ENCODE data around the gene SNRNP40.
"Not testable (repeated sequence)": the region's sequence is repeated elsewhere in the genome, so short reads cannot be mapped to it uniquely, and the experiment has no call there.

The SNRNP40 gene

DNA sequence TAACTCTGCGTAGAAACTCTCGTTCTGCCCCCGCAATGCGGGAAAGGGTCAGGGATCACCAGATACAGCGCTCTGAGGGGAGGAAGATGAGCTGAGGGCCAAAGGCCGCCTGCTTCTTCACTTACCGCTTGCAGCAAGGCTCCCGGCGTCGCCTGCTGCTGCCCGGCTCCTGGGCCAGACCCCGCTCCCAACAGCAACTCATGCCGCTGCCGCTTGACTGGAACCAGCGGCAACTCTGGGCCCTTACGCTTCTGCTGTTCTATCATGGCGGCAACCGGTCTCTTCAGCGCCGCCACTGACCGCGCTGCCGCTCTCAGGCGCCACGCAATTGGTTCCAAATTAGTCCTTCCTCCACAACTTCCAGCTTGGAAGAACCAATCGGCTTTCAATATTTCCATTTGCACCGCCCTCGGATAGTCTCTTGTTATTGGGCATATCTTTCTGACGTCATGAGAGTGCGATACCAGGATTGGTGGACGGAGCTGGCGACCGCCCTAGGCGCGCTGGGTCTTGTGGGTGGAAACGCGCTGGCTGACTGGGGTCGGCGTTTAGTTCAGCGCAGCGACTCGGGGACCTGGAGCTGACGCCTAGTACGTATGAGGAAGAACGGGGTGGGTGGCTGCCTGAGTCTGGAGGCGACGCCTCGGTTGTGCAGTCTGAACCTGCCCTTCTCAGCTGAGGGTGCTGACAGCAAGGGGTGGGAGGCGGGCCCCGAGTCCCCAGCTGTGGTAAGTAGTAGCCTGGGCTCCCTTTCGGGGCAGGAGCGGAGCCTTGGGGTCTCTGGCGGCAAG is at the start of gene SNRNP40, which contains the start of gene ZCCHC17:
SNRNP40 (minus strand) TSS at position 303 of the 791 bp plus-strand sequence; CDS start at position 266, 37 bp downstream.
ZCCHC17 (plus strand) TSS at position 547 of the 791 bp plus-strand sequence. CDS start 13,067 bp downstream, outside the sequence.
- DNase-seq: peak; percentile 98

GRCh38 chr1:31345635-31346034 is 49.0 kb upstream of the SNRNP40 start:
- DNase-seq: no peak

DNA sequence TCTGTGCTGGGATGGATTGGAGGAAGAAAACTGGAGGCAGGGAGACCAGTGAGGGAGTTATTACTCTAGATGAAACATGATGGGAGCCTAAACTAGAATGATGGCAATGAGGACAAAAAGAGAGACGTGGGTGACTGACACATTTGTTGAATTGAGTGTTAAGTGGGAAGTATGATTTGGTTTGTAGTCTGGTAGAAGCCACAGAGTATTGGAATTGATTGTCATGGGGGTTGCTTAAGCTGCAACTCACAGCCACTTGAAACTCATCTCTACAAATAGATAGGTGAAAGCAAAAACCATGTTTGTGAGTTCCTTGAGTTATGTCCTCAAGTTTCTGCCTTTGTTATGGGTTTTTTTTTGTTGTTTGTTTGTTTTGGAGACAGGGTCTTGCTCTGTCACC is 47.9 kb upstream of the SNRNP40 start:
- no peak for DNase-seq

DNA sequence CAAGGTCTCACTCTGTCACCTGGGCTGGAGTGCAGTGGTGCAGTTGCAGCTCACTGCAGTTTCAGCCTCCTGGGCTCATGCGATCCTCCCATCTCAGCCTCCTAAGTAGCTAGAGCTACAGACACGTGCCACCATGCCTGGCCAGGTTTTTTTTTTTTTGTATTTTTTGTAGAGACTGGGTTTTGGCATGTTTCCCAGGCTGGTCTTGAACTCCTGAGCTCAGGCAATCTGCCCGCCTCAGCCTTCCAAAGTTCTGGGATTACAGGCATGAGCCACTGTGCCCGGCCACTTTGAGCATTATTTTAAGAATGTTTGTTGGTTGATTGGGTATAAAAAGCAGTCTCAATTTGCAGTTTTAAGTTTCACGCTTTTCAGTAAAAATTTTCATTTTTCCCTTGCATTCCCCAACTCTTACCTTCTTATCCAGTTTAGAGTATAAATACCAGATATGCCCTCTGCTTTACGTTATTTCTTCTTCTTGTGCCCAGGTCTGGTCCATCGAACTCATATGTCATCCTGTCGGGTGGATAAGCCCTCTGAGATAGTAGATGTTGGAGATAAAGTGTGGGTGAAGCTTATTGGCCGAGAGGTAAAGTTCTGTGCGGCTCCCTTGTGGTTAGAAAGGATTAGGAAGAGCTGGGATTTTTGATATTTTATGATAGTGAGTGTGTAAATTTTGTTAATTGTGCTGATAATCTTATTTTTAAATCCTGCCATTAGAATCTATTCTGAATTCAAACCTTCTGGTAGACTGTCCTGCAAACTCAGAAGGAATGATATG is 40.3 kb upstream of the SNRNP40 start:
- DNase-seq: no peak

DNA sequence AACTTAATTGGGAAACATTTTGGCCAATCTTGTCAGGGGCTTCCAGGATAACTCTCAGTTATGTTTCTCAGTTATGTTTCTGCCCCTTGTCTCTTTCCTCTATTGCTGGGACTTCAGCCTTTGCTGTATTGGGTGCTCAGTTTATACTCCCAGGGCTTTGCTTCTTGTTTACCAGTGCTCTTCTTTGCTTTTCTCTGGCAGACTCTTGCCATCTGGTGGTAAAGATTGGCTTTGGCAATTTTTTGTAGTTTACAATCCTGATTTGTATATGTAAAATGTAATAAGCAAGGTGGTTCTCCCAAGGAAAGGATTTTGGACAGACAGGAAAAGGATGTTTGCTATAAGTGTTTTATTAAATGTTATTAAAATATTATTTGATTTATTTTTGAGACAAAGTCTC is 38.4 kb upstream of the SNRNP40 start:
- no peak for DNase-seq

GRCh38 chr1:31327381-31327780 is 30.8 kb upstream of the SNRNP40 start:
- no peak for DNase-seq

GRCh38 chr1:31326461-31326860 is 29.9 kb upstream of the SNRNP40 start:
- DNase-seq: no peak

- no peak for DNase-seq
Measured at GRCh38 chr1:31324992-31325391, 28.4 kb upstream of the SNRNP40 start.

- DNase-seq: no peak
Measured at GRCh38 chr1:31324093-31324492, 27.5 kb upstream of the SNRNP40 start.

DNA sequence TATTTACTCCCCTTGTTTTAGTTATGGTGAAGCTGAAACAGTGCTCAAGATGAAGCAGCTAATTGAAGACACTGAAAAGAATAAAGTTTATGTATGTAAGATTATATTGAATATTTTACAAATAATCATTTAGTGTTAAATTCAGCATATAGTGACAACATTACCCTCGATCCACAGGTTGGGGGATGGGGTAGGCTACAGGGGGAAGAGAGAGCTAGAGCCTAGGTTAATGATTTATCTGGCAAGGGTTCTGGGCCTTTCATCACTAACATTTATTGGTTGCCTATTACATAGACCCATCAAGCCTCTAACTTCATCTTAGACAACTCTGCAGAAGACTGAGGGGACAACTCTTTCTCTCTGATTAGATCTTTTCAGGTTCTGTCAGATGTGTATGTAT is 21.6 kb upstream of the SNRNP40 start:
- DNase-seq: no peak

DNA sequence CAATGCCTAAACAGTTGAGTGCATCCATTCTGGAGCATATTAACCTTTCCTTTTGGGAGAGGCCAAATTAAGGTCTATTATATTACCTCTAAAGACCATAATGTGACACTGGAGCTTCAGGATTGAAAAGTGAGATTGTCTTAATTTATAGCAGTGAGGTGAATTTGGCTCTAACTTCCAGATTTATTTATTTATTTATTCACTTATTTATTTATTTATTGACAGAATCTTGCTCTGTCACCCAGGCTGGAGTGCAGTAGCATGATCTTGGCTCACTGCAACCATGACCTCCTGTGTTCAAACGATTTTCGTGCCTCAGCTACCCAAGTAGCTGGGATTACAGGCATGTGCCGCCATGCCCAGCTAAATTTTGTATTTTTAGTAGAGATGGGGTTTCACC is 19.3 kb upstream of the SNRNP40 start:
- no peak for DNase-seq

DNA sequence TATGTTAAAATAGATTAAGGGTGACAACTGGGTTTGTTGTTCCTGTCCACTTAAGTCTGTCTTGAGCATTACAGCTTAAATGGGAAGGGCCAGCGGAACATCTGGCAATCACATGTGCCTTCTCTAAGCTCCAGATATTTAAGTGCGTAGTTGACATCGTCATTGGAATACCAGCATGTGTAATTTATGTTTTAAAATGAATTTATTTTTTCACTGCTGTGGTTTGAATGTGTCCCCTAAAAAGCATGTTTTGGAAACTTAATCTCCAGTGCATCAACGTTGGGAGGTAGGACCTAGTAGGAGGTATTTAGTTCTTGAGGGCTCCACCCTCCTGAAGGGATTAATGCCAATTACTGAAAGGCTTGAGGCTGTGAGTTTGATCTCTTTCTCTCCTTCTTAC is 13.6 kb upstream of the SNRNP40 start:
- DNase-seq: no peak

- no peak for DNase-seq
Measured at GRCh38 chr1:31308036-31308435, 11.4 kb upstream of the SNRNP40 start.

DNA sequence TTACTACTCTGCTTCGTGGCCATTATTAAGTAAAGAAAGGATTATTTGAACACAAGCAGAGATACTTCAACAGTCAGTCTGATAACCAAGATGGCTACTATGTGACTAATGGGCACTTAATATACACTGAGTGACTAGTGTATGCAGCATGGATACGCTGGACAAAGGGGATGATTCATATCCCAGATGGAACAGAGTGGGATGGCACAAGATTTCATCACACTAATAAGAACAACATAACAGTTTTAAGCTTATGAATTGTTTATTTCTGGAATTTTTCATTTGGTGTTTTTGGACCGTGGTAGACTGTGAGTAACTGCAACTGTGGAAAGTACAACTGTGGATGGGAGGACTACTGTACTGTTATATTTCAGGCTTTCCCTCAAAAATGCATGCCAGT is 9.7 kb upstream of the SNRNP40 start:
- no peak for DNase-seq

DNA sequence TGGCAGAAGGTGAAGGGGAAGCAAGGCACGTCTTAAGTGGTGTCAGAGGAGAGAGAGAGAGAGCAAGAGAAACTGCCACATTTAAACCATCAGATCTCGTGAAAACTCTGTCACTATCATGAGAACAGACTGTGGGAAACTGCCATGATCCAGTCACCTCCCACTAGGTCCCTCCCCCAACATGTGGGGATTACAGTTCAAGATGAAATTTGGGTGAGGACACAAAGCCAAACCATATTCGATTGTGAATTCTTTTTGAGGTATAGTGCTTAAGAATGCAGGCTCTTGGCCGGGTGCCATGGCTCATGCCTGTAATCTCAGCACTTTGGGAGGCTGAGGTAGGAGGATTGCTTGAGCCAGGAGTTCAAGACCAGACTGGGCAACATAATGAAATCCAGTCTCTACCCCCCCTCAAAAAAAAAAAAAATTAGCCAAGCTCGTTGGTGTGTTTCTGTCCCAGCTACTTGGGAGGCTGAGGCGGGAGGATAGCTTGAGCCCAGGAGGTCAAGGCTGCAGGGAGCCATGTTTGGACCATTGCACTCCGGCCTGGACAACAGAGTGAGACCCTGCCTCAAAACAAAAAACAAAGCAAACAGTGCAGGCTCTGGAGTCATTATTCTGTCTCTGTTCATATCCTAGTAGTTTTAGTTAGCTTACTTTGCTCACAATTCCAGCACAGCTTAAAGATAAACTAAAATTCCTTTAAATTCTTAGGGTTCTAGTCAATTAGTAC is 6.3 kb upstream of the SNRNP40 start:
- DNase-seq: no peak

DNA sequence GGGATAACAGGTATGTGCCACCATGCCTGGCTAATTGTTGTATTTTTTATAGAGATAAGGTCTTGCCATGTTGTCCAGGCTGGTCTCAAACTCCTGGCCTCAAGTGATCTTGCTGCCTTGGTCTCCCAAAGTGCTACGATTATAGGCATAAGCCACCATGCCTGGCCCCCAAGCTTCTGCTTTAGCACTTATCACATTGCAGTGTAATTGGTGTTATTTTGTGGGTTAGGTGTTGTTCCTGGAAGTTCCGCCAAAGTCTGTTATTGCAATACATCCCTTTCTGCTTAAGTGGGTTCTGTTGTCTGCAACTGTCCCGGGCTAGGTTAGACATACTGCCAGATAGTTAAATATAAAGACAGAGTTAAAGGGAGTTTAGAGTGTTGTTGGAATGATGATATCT is 3.6 kb upstream of the SNRNP40 start:
- no peak for DNase-seq

GRCh38 chr1:31299365-31299764 is 2.8 kb upstream of the SNRNP40 start:
- DNase-seq: no peak

DNA sequence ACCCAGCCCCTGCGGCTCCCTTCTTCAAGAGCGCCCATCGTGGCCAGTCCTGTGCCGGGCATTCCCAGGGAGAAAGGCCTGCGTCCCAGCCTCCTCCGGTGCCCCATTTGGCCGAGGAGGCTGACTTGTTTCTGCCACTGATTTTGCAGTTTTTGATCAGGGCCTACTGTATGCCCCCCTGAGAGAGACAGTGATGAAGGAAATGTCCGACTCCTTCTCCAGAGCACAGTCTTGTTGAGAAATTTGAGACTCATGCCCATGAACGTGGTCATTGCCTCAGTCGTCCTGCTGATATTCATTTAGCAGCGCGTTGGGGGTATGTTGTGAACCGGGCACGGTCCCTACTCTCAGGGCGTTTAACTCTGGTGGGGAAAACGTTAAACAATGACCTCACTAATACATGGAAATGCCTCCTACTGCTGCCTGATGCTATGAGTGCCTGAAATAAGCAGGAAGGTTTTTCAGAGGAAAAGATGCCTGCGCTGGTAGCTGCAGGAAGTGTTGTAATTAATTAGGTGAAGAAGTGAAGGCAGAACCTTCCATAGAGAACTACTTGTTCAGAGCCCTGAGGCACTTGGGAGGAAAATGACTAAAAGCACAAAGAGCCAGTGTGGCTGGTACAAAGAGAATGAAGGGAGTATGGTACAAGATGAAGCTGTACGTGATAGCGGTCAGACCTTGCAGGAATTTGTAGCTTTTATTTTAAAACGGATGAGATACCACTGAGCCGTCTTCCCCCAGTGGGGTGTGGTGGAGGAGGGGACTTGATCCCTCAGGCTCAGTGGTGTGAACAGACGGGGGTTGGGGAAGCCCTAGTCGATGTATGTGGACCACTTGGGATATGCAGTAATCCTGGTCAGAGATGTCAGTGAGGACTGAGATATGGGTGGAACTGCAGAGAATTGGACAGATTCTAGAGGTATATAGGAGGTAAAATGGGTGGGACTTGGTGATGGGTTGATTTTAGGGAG is 974 bp upstream of the SNRNP40 start:
- DNase-seq: no peak

DNA sequence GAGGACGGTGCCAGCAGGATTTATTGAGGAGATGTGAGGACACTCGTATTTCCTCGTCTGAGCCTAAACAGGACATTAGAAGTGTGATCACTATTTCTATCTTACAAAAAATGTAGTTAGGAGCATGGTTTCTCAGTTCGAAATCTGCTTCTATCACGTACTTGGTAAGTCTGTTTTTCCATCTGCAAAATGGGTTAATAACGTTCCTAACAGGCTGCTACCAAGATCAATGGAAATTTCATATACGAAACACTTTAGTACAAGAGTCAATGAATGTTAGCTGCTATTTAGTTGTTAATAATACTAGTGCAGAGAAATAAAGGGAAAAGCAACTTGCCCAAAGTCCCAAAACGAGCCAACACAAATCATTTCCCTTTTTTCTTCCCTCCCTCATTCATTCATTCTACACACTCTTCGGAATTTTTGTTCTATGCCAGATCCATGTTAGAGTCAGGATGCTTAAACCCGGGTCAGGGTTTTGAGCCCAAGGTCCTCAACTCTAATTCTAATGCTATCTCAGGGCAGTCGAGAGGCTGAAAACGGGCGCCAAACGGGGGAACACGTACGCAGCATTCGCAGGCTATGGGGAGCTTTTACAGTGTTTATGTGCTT is 608 bp downstream of the SNRNP40 start:
- DNase-seq: no peak

GRCh38 chr1:31289021-31289420 is 7.6 kb downstream of the SNRNP40 start:
- DNase-seq: no peak

GRCh38 chr1:31287791-31288190 is 8.8 kb downstream of the SNRNP40 start:
- DNase-seq: not testable (repeated sequence)

- DNase-seq: not testable (repeated sequence)
Measured at GRCh38 chr1:31282426-31282825, 14.2 kb downstream of the SNRNP40 start.

Measured in NCI-H1436 treated with DMSO at 0.1 percent for 48 hours (cell line).